H1 (cell line): ENCODE measurements around the gene CDKN2AIP. TPM values are rescaled to one million over a fixed set of nuclear protein-coding genes. Genes with fewer than 3 reads are reported as not detected.

ENCODE experiments used
- CTCF ChIA-PET: fragments of 300-600 bp; sonication (Branson Sonifier 250); formaldehyde crosslinking; loops from one replicate; lab custom pipeline; 2021; ENCODE audit not compliant: partially characterized antibody; lab: Charles Lee
- POLR2A ChIA-PET: fragments of 300-600 bp; sonication (Branson Sonifier 250); formaldehyde crosslinking; loops from one replicate; lab custom pipeline; 2021; ENCODE audit warnings: inconsistent platforms; ENCODE audit not compliant: partially characterized antibody; lab: Charles Lee
- DNase-seq, 2 experiments: peaks; one replicate each; pipeline versions ENCODE4 v3.0.0 to v3.0.0-alpha.2; 2010 to 2022; ENCODE audit warnings: low spot score in 2 of 2, low read depth in 1 of 2, mixed read lengths in 1 of 2
- FAIRE-seq: peaks from 2 replicates; lab custom pipeline; 2011; peaks lifted over from hg19 to GRCh38; lab: Jason Lieb, UNC
- H2AFZ ChIP-seq: 2 replicates; pipeline ENCODE4 v1.8.1; 2012; ENCODE audit warnings: low read length, inconsistent platforms
- H2AK5ac ChIP-seq: 2 replicates; pipeline ENCODE4 v1.6.1; 2013; ENCODE audit warnings: low read depth, low read length
- H2BK120ac ChIP-seq: replicated peaks from 2 replicates; pipeline ENCODE3; 2013; ENCODE audit warnings: low read depth, low read length, inconsistent platforms
- H2BK12ac ChIP-seq: 2 replicates; pipeline ENCODE4 v1.6.1; 2013; ENCODE audit warnings: low read depth, low read length
- H2BK15ac ChIP-seq: 2 replicates; pipeline ENCODE4 v1.6.1; 2013; ENCODE audit warnings: low read length
- H2BK20ac ChIP-seq: 2 replicates; pipeline ENCODE4 v1.6.1; 2013; ENCODE audit warnings: low read length
- H2BK5ac ChIP-seq: 2 replicates; pipeline ENCODE4 v1.6.1; 2013; ENCODE audit warnings: low read depth, low read length
- H3K14ac ChIP-seq: 2 replicates; pipeline ENCODE4 v1.6.1; 2013; ENCODE audit warnings: inconsistent platforms; ENCODE audit not compliant: insufficient read length
- H3K18ac ChIP-seq: 2 replicates; pipeline ENCODE4 v1.6.1; 2013; ENCODE audit warnings: low read length; ENCODE audit errors: extremely low read depth
- H3K23ac ChIP-seq: 2 replicates; pipeline ENCODE4 v1.6.1; 2013; ENCODE audit warnings: inconsistent platforms; ENCODE audit not compliant: insufficient read length
- H3K23me2 ChIP-seq: 2 replicates; pipeline ENCODE4 v1.6.1; 2013; ENCODE audit warnings: low read depth, low read length
- H3K27ac ChIP-seq: 2 replicates; pipeline ENCODE4 v1.6.1; 2011; ENCODE audit warnings: low read depth, low read length, inconsistent platforms
- H3K27me3 ChIP-seq, 4 experiments: replicated peaks in 1 of 4; 1 replicate in 1 of 4; 2 replicates in 3 of 4; pipeline versions ENCODE4 v1.6.1 to v1.8.1; 2011 to 2013; ENCODE audit warnings: low read length in 3 of 4, mild to moderate bottlenecking in 3 of 4, inconsistent platforms in 2 of 4, mixed read lengths in 2 of 4, moderate library complexity in 1 of 4; ENCODE audit not compliant: control insufficient read depth in 3 of 4, insufficient read depth in 3 of 4; ENCODE audit errors: extremely low read depth in 1 of 4
- H3K36me3 ChIP-seq, 4 experiments: 2 replicates each; pipeline versions ENCODE4 v1.6.1 to v1.8.1; 2011 to 2013; ENCODE audit warnings: mild to moderate bottlenecking in 4 of 4, low read length in 3 of 4, moderate library complexity in 2 of 4, control low read depth in 1 of 4, inconsistent platforms in 1 of 4; ENCODE audit not compliant: insufficient read depth in 4 of 4, control insufficient read depth in 2 of 4
- H3K4ac ChIP-seq: replicated peaks from 2 replicates; pipeline ENCODE3; 2013; ENCODE audit warnings: low read length, low read depth, mixed read lengths, inconsistent platforms; ENCODE audit not compliant: insufficient read length
- H3K4me1 ChIP-seq, 4 experiments: replicated peaks in 1 of 4; 1 replicate in 1 of 4; 2 replicates in 3 of 4; pipeline versions ENCODE4 v1.6.1 to v1.8.1; 2011 to 2013; ENCODE audit warnings: low read length in 3 of 4, inconsistent platforms in 2 of 4, mixed read lengths in 1 of 4; ENCODE audit not compliant: insufficient read depth in 4 of 4, control insufficient read depth in 3 of 4
- H3K4me2 ChIP-seq, 2 experiments: 2 replicates each; pipeline versions ENCODE4 v1.6.1 to v1.8.1; 2011 to 2013; ENCODE audit warnings: low read depth in 2 of 2, low read length in 2 of 2, control low read depth in 1 of 2, inconsistent platforms in 1 of 2, mild to moderate bottlenecking in 1 of 2; ENCODE audit not compliant: insufficient read depth in 1 of 2
- H3K4me3 ChIP-seq, 4 experiments: fragments of 200-600, 300-600 bp in 1 of 4; sonication (generic), shearing (Covaris generic), sonication (Bioruptor Twin) in 1 of 4; 2 replicates each; pipeline versions ENCODE4 v1.5.1 to v1.8.1; 2011 to 2016; ENCODE audit warnings: low read length in 4 of 4, low read depth in 3 of 4, control low read depth in 2 of 4, inconsistent platforms in 2 of 4, mild to moderate bottlenecking in 2 of 4, mixed read lengths in 1 of 4, moderate library complexity in 1 of 4; ENCODE audit not compliant: insufficient read depth in 2 of 4; ENCODE audit errors: extremely low read depth in 1 of 4
- H3K56ac ChIP-seq: replicated peaks from 2 replicates; pipeline ENCODE3; 2013; ENCODE audit warnings: low read depth, mild to moderate bottlenecking, mixed read lengths, low read length, inconsistent platforms; ENCODE audit not compliant: insufficient read length
- H3K79me1 ChIP-seq: 2 replicates; pipeline ENCODE4 v1.6.1; 2013; ENCODE audit warnings: low read depth, low read length, control low read depth
- H3K79me2 ChIP-seq, 2 experiments: 2 replicates each; pipeline versions ENCODE4 v1.6.1 to v1.8.1; 2012 to 2013; ENCODE audit warnings: low read length in 2 of 2, mild to moderate bottlenecking in 2 of 2, inconsistent platforms in 1 of 2; ENCODE audit not compliant: insufficient read depth in 2 of 2, control insufficient read depth in 1 of 2
- H3K9ac ChIP-seq, 4 experiments: replicated peaks in 1 of 4; 1 replicate in 1 of 4; 2 replicates in 3 of 4; pipeline versions ENCODE4 v1.6.1 to v1.8.1; 2011 to 2013; ENCODE audit warnings: low read depth in 3 of 4, low read length in 3 of 4, control low read depth in 2 of 4, mild to moderate bottlenecking in 2 of 4, moderate library complexity in 2 of 4, inconsistent platforms in 1 of 4; ENCODE audit errors: extremely low read depth in 1 of 4
- H3K9me3 ChIP-seq, 2 experiments: 2 replicates each; pipeline versions ENCODE4 v1.6.1 to v1.8.1; 2012 to 2013; ENCODE audit warnings: mild to moderate bottlenecking in 2 of 2, moderate library complexity in 2 of 2, control low read depth in 1 of 2, inconsistent platforms in 1 of 2, low read depth in 1 of 2, low read length in 1 of 2, mixed read lengths in 1 of 2; ENCODE audit not compliant: insufficient read depth in 2 of 2
- H4K20me1 ChIP-seq, 2 experiments: replicated peaks in 1 of 2; 2 replicates each; pipeline versions ENCODE3 to v1.8.1; 2011 to 2013; ENCODE audit warnings: inconsistent platforms in 2 of 2, low read length in 2 of 2, mild to moderate bottlenecking in 1 of 2; ENCODE audit not compliant: insufficient read depth in 2 of 2, control insufficient read depth in 1 of 2
- H4K5ac ChIP-seq: 2 replicates; pipeline ENCODE4 v1.6.1; 2013; ENCODE audit warnings: low read length, low read depth, mixed read lengths, inconsistent platforms; ENCODE audit not compliant: insufficient read length
- H4K8ac ChIP-seq: 2 replicates; pipeline ENCODE4 v1.8.0; 2013; ENCODE audit warnings: mild to moderate bottlenecking, moderate library complexity, low read length, inconsistent platforms; ENCODE audit not compliant: insufficient read depth; ENCODE audit errors: extremely low read depth
- H4K91ac ChIP-seq: replicated peaks from 2 replicates; pipeline ENCODE3; 2013; ENCODE audit warnings: low read length, mixed read lengths, inconsistent platforms; ENCODE audit not compliant: insufficient read length
- CEBPB ChIP-seq: IDR thresholded peaks from 2 replicates; pipeline ENCODE4 v1.6.1; 2012; ENCODE audit warnings: low read depth, low read length
- CHD2 ChIP-seq: IDR thresholded peaks from 2 replicates; pipeline ENCODE4 v1.6.1; 2012; ENCODE audit warnings: low read length, improper control_type of control experiment
- CREB1 ChIP-seq: IDR thresholded peaks from 2 replicates; pipeline ENCODE4 v1.6.1; 2012; ENCODE audit warnings: inconsistent platforms
- CTBP2 ChIP-seq: IDR thresholded peaks from 2 replicates; pipeline ENCODE4 v1.7.0; 2011; ENCODE audit warnings: borderline replicate concordance, mild to moderate bottlenecking, moderate library complexity, mixed read lengths, low read length; ENCODE audit not compliant: insufficient read depth, insufficient read length
- EGR1 ChIP-seq: IDR thresholded peaks from 2 replicates; pipeline ENCODE4 v1.6.1; 2011; ENCODE audit warnings: low read depth, low read length, borderline replicate concordance
- RFX5 ChIP-seq: IDR thresholded peaks from 2 replicates; pipeline ENCODE4 v1.6.1; 2011; ENCODE audit warnings: low read depth, low read length, improper control_type of control experiment, borderline replicate concordance
- RXRA ChIP-seq: IDR thresholded peaks from 2 replicates; pipeline ENCODE4 v1.6.1; 2011; ENCODE audit warnings: low read depth, mild to moderate bottlenecking, low read length, moderate library complexity; ENCODE audit not compliant: insufficient read depth
- SIN3A ChIP-seq, 2 experiments: IDR thresholded peaks in 1 of 2; conservative IDR thresholded peaks in 1 of 2; 2 replicates each; pipeline ENCODE4 v1.6.1; 2011 to 2012; ENCODE audit warnings: low read length in 2 of 2, improper control_type of control experiment in 1 of 2, low read depth in 1 of 2, mild to moderate bottlenecking in 1 of 2
- SP1 ChIP-seq: IDR thresholded peaks from 2 replicates; pipeline ENCODE4 v1.6.1; 2011; ENCODE audit warnings: low read depth, low read length
- SP2 ChIP-seq: IDR thresholded peaks from 2 replicates; pipeline ENCODE4 v1.6.1; 2012; ENCODE audit warnings: mild to moderate bottlenecking, low read length, inconsistent platforms
- SP4 ChIP-seq: IDR thresholded peaks from 2 replicates; pipeline ENCODE4 v1.6.1; 2012; ENCODE audit warnings: low read length, inconsistent platforms
- TAF7 ChIP-seq: optimal IDR thresholded peaks from 2 replicates; pipeline ENCODE3; 2011; ENCODE audit warnings: low read depth, mild to moderate bottlenecking, inconsistent platforms, low read length, moderate library complexity, borderline replicate concordance
- WGBS, 2 experiments: shearing (Covaris generic) in 1 of 2; methylation state at CpG; one replicate each; pipeline versions ENCODE4 v1.1.6 to v1.1.7; 2013 to 2015; ENCODE audit warnings: low lambda C conversion rate in 2 of 2, mixed read lengths in 2 of 2, inconsistent platforms in 1 of 2, low coverage in 1 of 2, missing lambda C conversion rate in 1 of 2; ENCODE audit not compliant: insufficient replicate concordance in 2 of 2, insufficient coverage in 1 of 2, insufficient read length in 1 of 2; ENCODE audit errors: extremely low coverage in 1 of 2, missing lambda C conversion rate in 1 of 2; 5-methylcytosine and 5-hydroxymethylcytosine counted together
- polyA plus RNA-seq, 7 experiments: library from polyadenylated mRNA; depleted of rRNA in 3 of 7; stranded (reverse) in 5 of 7; unstranded in 2 of 7; fragments of >200 nt in 5 of 7; fragments of 200-250 nt in 2 of 7; gene quantifications; 1 replicate in 5 of 7; 2 replicates in 1 of 7; 4 replicates in 1 of 7; pipeline versions ENCODE4 v1.2.1 to v1.2.3, GENCODE V29; 2011 to 2013; ENCODE audit warnings: missing spikeins in 2 of 7, mixed read lengths in 2 of 7
- total RNA-seq: library from RNA; stranded (reverse); fragmentation: NEBNext Ultra II Directional; extraction: Animal tissue kit (Norgen Biotek cat#: 25700); gene quantifications from 2 replicates; pipeline ENCODE4 v1.2.1, GENCODE V29; 2021
- TF ChIP-seq, protein P1 (sequence below): IDR thresholded peaks from 2 replicates; pipeline ENCODE4 v1.6.1; 2011; ENCODE audit warnings: low read depth, mild to moderate bottlenecking, low read length; ENCODE audit not compliant: insufficient read depth
- TF ChIP-seq, protein P2 (sequence below): IDR thresholded peaks from 2 replicates; pipeline ENCODE4 v1.6.1; 2012; ENCODE audit warnings: inconsistent platforms

Gene CDKN2AIP
- total and polyA plus RNA-seq, 2 of the 8 experiments (the other 6 are each of a cell fraction or from before 2014, with no cell fraction given), result 6.0 to 14.0 TPM

DNA sequence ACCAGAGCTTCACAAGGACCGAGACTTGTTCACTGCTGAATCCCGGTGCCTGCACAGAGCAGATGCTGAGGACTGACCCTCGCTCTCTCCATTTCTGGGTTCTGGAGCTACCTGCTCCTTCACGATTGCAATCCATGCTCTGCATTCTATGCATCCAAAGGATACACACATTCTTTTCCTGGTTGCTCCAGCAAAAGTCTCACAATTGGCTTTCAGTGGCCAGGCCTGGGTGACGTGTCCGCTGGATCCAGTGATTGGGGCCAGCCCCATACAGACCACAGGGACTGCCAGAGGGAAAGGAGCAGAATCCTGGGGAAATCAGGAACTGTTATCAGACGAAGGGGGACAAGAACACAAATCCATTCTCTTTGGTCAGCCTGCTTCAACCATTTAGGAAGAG lies 14.9 kb upstream of the CDKN2AIP start:
- DNase-seq, result no peak
- no peak overlapping the region for H3K4me3 ChIP-seq
- no peak for FAIRE-seq
- H3K79me2 ChIP-seq, result no peaks in the 10 kb centered on the region
- H3K36me3 ChIP-seq, result no peaks in the 10 kb centered on the region
- no peaks in the 10 kb centered on the region for H3K23me2 ChIP-seq
- ChIA-PET CTCF (interaction anchor here (0.9 to 1.6 kb wide), 6 partner anchors 13 to 170 kb away, joined by 3 to 7 read pairs (median 4); no protein-coding TSS in a partner anchor), POLR2A (no interaction called here)
- no peak overlapping the region for H4K8ac ChIP-seq
- H3K27ac ChIP-seq, result no peak overlapping the region
- peak overlapping the region; percentile 48 for H3K4ac ChIP-seq
- H3K18ac ChIP-seq, result peak overlapping the region; percentile 40; the same call in 1 of the 2 replicates
- H4K20me1 ChIP-seq, result no peaks in the 10 kb centered on the region
- no peak overlapping the region for H3K9ac ChIP-seq
- H2BK20ac ChIP-seq, result no peak overlapping the region
- no peak overlapping the region for H2AFZ ChIP-seq
- H3K9me3 ChIP-seq, result peaks cover 0 to 3% of the 10 kb centered on the region in 2 experiments; a peak in 2 of 4 replicates
- peaks cover 0 to 6% (median 0%) of the 10 kb centered on the region in 4 experiments; a peak in 2 of 7 replicates for H3K4me1 ChIP-seq
- no peak overlapping the region for H3K4me2 ChIP-seq
- H3K56ac ChIP-seq, result no peak overlapping the region
- H4K5ac ChIP-seq, result no peak overlapping the region
- no peak overlapping the region for H3K23ac ChIP-seq
- H3K27me3 ChIP-seq, result no peaks in the 10 kb centered on the region
- peak overlapping the region; percentile 59 for H2BK120ac ChIP-seq
- H2BK12ac ChIP-seq, result no peak overlapping the region
- no peak overlapping the region for H2BK5ac ChIP-seq
- no peaks in the 10 kb centered on the region for H3K79me1 ChIP-seq
- 91% methylated on average over 7 of the region's 7 CpGs; no CpG with 5 or more reads in 1 of the 2 experiments for WGBS, 2 experiments
- peak overlapping the region; percentile 19 for H4K91ac ChIP-seq
- H2BK15ac ChIP-seq, result no peak overlapping the region; the same call in 1 of the 2 replicates
- H3K14ac ChIP-seq, result no peak overlapping the region
- H2AK5ac ChIP-seq, result no peak overlapping the region
- TF ChIP-seq EGR1 (no peak), CHD2 (no peak), SP1 (no peak), SP4 (no peak), SP2 (no peak), CTBP2 (no peak), CREB1 (no peak), CEBPB (no peak), TAF7 (no peak), RFX5 (no peak), RXRA (no peak), SIN3A (conservative IDR thresholded peaks at IDR 0.05 in 1 of 2, IDR thresholded peaks at IDR 0.05 in 1 of 2; ENCODE audit: low read depth in 1 of 2, low read length in 2 of 2) (no peak)
- TF ChIP-seq, protein P1, sequence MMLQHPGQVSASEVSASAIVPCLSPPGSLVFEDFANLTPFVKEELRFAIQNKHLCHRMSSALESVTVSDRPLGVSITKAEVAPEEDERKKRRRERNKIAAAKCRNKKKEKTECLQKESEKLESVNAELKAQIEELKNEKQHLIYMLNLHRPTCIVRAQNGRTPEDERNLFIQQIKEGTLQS, result no peak
- TF ChIP-seq, protein P2, sequence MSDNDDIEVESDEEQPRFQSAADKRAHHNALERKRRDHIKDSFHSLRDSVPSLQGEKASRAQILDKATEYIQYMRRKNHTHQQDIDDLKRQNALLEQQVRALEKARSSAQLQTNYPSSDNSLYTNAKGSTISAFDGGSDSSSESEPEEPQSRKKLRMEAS, result no peak
